HepG2 (cell line): ENCODE measurements around the gene SEC16A. TPM values are rescaled to one million over a fixed set of nuclear protein-coding genes. Genes with fewer than 3 reads are reported as not detected.

Experiments
- GATAD2A ChIP-seq: IDR thresholded peaks from 2 replicates; pipeline ENCODE4 v1.6.1; 2016
- HMGA1 ChIP-seq: sonication (generic); formaldehyde crosslinking; conservative IDR thresholded peaks from 2 replicates; pipeline ENCODE4 v1.4.0; 2020; ENCODE audit warnings: missing genetic modification reagents
- KMT2B ChIP-seq: IDR thresholded peaks from 2 replicates; pipeline ENCODE4 v1.6.1; 2016; ENCODE audit warnings: missing genetic modification reagents, missing compliant biosample characterization
- SALL1 ChIP-seq: sonication (generic); formaldehyde crosslinking; IDR thresholded peaks from 2 replicates; pipeline ENCODE4 v1.8.0; 2022; ENCODE audit warnings: mild to moderate bottlenecking, missing genetic modification reagents
- SALL2 ChIP-seq: sonication (generic); formaldehyde crosslinking; IDR thresholded peaks from 2 replicates; pipeline ENCODE4 v1.8.1; 2023; ENCODE audit warnings: mild to moderate bottlenecking, missing genetic modification reagents, inconsistent platforms
- SATB2 ChIP-seq: sonication (generic); formaldehyde crosslinking; IDR thresholded peaks from 2 replicates; pipeline ENCODE4 v1.5.0; 2020; ENCODE audit warnings: missing genetic modification reagents
- SP2 ChIP-seq: sonication (generic); formaldehyde crosslinking; IDR thresholded peaks from 2 replicates; pipeline ENCODE4 v1.5.1; 2020; ENCODE audit warnings: mild to moderate bottlenecking, missing genetic modification reagents
- ZBTB38 ChIP-seq: sonication (generic); formaldehyde crosslinking; IDR thresholded peaks from 2 replicates; pipeline ENCODE4 v1.5.1; 2020; ENCODE audit warnings: mild to moderate bottlenecking, missing genetic modification reagents
- ZBTB7B ChIP-seq: sonication (generic); formaldehyde crosslinking; IDR thresholded peaks from 2 replicates; pipeline ENCODE4 v1.4.0; 2020; ENCODE audit warnings: missing genetic modification reagents
- ZFP37 ChIP-seq: sonication (generic); formaldehyde crosslinking; IDR thresholded peaks from 2 replicates; pipeline ENCODE4 v1.4.0; 2020; ENCODE audit warnings: missing genetic modification reagents, borderline replicate concordance
- ZFP90 ChIP-seq: sonication (generic); formaldehyde crosslinking; IDR thresholded peaks from 2 replicates; pipeline ENCODE4 v1.8.0; 2022; ENCODE audit warnings: missing genetic modification reagents, mild to moderate bottlenecking, inconsistent platforms, borderline replicate concordance
- ZNF3 ChIP-seq: IDR thresholded peaks from 2 replicates; pipeline ENCODE4 v1.7.0; 2017; ENCODE audit warnings: inconsistent platforms
- ZNF331 ChIP-seq: sonication (generic); formaldehyde crosslinking; IDR thresholded peaks from 2 replicates; pipeline ENCODE4 v1.4.0; 2020; ENCODE audit warnings: missing genetic modification reagents
- ZNF644 ChIP-seq: IDR thresholded peaks from 2 replicates; pipeline ENCODE4 v1.6.1; 2016; ENCODE audit warnings: low read depth
- ZNF704 ChIP-seq: sonication (generic); formaldehyde crosslinking; IDR thresholded peaks from 2 replicates; pipeline ENCODE4 v1.8.1; 2023; ENCODE audit warnings: mild to moderate bottlenecking, inconsistent platforms, moderate library complexity, missing genetic modification reagents, borderline replicate concordance
- ZSCAN22 ChIP-seq: sonication (generic); formaldehyde crosslinking; IDR thresholded peaks from 2 replicates; pipeline ENCODE4 v1.4.0; 2020; ENCODE audit warnings: mild to moderate bottlenecking, missing genetic modification reagents
- polyA plus RNA-seq, 8 experiments: library from polyadenylated mRNA; depleted of rRNA in 3 of 8; stranded (reverse) in 7 of 8; unstranded in 1 of 8; fragments of >200 nt; fragmentation: Illumina TruSeq in 4 of 8; extraction: Trizol in 4 of 8; gene quantifications; 2 replicates each; pipeline versions ENCODE4 v1.2.1 to v1.2.3, GENCODE V29; 2011 to 2016; ENCODE audit warnings: low read depth in 4 of 8, missing spikeins in 1 of 8, mixed read lengths in 1 of 8; ENCODE audit not compliant: insufficient read depth in 1 of 8
- total RNA-seq, 5 experiments: library from RNA; depleted of rRNA; stranded (reverse); fragments of >200 nt; fragmentation: Illumina TruSeq; extraction: Trizol; gene quantifications; 2 replicates each; pipeline ENCODE4 v1.2.3, GENCODE V29; 2016; ENCODE audit warnings: low read depth in 1 of 5
- TF ChIP-seq, protein P1 (sequence below): sonication (generic); formaldehyde crosslinking; IDR thresholded peaks from 2 replicates; pipeline ENCODE4 v1.8.0; 2022; ENCODE audit warnings: missing genetic modification reagents, mild to moderate bottlenecking, inconsistent platforms, borderline replicate concordance
- TF ChIP-seq, protein P2 (sequence below): sonication (generic); formaldehyde crosslinking; IDR thresholded peaks from 2 replicates; pipeline ENCODE4 v1.5.0; 2020; ENCODE audit warnings: missing genetic modification reagents
- TF ChIP-seq, protein P3 (sequence below): sonication (generic); formaldehyde crosslinking; conservative IDR thresholded peaks from 2 replicates; pipeline ENCODE4 v1.8.0; 2022; ENCODE audit warnings: missing genetic modification reagents
- TF ChIP-seq, protein P4 (sequence below): sonication (generic); formaldehyde crosslinking; IDR thresholded peaks from 2 replicates; pipeline ENCODE4 v1.4.0; 2020; ENCODE audit warnings: missing genetic modification reagents, borderline replicate concordance
- TF ChIP-seq, protein P5 (sequence below): conservative IDR thresholded peaks from 2 replicates; pipeline ENCODE4 v1.6.1; 2018; ENCODE audit warnings: missing genetic modification reagents

SEC16A gene
- total and polyA plus RNA-seq, 2 of the 13 experiments (the other 11 are each of a cell fraction or from before 2014, with no cell fraction given) = 15.9 to 18.9 TPM

DNA sequence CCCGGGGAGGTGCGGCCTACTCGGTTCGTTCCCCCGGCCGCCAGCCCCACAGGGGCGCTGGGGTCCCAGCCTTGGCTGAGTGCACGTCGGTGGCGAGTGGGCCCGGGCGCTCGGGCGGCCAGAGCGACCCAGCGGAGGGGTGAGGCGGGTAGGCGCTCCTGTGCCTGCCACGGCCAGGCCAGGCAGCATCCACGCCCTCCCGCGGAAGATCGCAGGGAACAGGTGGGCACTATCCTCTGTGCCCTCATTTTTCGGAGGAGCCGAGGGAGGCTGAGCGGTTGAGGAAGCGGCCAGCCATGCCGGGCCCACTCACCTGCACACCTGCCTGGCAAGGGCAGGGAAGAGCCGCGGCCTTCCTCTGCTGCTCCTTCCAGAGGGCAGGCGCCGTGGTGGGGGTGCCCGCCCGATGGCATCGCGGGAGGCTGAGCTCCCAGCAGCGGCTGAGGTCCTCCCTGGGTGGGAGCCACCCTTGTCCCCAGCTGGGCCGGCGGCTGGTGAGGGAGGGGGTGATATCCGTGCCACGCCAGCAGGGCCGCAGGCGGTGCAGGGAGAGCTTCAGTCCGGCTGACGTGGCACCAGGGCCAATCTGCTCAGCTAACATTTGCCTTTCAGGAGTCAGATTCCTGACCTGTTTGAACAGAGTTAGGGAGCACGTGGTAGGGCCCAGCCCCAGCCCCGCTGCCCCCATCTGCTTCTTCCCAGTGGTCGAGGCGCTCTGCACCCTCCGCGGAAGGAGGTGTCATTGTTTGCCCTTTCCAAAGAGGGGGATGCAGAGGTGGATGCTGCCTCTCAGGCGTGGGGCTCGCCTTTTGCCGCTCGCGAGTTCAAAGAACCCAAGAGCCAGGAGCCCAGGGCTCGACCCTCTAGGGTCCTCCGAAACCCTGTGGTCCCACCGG lies 1.6 kb upstream of the SEC16A start (continued):
- TF ChIP-seq, protein P1, sequence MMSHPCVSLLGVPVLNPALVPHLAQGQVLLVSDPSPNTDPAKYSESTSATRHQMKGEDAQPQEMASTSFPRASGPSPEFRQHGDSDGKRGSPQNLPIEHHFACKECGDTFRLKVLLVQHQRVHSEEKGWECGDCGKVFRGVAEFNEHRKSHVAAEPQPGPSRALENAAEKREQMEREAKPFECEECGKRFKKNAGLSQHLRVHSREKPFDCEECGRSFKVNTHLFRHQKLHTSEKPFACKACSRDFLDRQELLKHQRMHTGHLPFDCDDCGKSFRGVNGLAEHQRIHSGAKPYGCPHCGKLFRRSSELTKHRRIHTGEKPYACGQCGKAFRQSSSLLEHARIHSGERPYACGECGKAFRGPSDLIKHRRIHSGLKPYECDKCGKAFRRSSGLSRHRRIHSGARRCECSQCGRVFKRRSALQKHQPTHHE (CRISPR knock-in tag) = no peak
- TF ChIP-seq HMGA1 (no peak), ZNF644 (CRISPR knock-in tag) (no peak), ZBTB38 (CRISPR knock-in tag) (no peak), GATAD2A (CRISPR knock-in tag) (no peak), KMT2B (CRISPR knock-in tag) (no peak), SALL1 (CRISPR knock-in tag) (no peak), SP2 (CRISPR knock-in tag) (no peak), SATB2 (CRISPR knock-in tag) (no peak), ZNF3 (CRISPR knock-in tag) (no peak), ZBTB7B (peak; percentile 61; the same call in 1 of the 2 replicates), ZNF331 (no peak), ZFP37 (CRISPR knock-in tag) (no peak), ZNF704 (CRISPR knock-in tag) (no peak), SALL2 (CRISPR knock-in tag) (no peak), ZFP90 (no peak), ZSCAN22 (CRISPR knock-in tag) (no peak)
- TF ChIP-seq, protein P2, sequence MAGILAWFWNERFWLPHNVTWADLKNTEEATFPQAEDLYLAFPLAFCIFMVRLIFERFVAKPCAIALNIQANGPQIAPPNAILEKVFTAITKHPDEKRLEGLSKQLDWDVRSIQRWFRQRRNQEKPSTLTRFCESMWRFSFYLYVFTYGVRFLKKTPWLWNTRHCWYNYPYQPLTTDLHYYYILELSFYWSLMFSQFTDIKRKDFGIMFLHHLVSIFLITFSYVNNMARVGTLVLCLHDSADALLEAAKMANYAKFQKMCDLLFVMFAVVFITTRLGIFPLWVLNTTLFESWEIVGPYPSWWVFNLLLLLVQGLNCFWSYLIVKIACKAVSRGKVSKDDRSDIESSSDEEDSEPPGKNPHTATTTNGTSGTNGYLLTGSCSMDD (CRISPR knock-in tag) = peak; percentile 39; the same call in 1 of the 2 replicates
- TF ChIP-seq, protein P3, sequence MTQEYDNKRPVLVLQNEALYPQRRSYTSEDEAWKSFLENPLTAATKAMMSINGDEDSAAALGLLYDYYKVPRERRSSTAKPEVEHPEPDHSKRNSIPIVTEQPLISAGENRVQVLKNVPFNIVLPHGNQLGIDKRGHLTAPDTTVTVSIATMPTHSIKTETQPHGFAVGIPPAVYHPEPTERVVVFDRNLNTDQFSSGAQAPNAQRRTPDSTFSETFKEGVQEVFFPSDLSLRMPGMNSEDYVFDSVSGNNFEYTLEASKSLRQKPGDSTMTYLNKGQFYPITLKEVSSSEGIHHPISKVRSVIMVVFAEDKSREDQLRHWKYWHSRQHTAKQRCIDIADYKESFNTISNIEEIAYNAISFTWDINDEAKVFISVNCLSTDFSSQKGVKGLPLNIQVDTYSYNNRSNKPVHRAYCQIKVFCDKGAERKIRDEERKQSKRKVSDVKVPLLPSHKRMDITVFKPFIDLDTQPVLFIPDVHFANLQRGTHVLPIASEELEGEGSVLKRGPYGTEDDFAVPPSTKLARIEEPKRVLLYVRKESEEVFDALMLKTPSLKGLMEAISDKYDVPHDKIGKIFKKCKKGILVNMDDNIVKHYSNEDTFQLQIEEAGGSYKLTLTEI = no peak
- TF ChIP-seq, protein P4, sequence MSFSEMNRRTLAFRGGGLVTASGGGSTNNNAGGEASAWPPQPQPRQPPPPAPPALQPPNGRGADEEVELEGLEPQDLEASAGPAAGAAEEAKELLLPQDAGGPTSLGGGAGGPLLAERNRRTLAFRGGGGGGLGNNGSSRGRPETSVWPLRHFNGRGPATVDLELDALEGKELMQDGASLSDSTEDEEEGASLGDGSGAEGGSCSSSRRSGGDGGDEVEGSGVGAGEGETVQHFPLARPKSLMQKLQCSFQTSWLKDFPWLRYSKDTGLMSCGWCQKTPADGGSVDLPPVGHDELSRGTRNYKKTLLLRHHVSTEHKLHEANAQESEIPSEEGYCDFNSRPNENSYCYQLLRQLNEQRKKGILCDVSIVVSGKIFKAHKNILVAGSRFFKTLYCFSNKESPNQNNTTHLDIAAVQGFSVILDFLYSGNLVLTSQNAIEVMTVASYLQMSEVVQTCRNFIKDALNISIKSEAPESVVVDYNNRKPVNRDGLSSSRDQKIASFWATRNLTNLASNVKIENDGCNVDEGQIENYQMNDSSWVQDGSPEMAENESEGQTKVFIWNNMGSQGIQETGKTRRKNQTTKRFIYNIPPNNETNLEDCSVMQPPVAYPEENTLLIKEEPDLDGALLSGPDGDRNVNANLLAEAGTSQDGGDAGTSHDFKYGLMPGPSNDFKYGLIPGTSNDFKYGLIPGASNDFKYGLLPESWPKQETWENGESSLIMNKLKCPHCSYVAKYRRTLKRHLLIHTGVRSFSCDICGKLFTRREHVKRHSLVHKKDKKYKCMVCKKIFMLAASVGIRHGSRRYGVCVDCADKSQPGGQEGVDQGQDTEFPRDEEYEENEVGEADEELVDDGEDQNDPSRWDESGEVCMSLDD = no peak; the same call in 1 of the 2 replicates
- TF ChIP-seq, protein P5, sequence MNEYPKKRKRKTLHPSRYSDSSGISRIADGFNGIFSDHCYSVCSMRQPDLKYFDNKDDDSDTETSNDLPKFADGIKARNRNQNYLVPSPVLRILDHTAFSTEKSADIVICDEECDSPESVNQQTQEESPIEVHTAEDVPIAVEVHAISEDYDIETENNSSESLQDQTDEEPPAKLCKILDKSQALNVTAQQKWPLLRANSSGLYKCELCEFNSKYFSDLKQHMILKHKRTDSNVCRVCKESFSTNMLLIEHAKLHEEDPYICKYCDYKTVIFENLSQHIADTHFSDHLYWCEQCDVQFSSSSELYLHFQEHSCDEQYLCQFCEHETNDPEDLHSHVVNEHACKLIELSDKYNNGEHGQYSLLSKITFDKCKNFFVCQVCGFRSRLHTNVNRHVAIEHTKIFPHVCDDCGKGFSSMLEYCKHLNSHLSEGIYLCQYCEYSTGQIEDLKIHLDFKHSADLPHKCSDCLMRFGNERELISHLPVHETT (CRISPR knock-in tag) = no peak
